ENCODE measurements around the gene RYR1. TPM values are rescaled to one million over a fixed set of nuclear protein-coding genes. Genes with fewer than 3 reads are reported as not detected.
"Not testable (repeated sequence)": the region's sequence is repeated elsewhere in the genome, so short reads cannot be mapped to it uniquely, and the experiment has no call there.

The RYR1 gene
- polyA plus RNA-seq, 6 donors from 2014 or later, result 0.01 to 0.04 (median 0.03) TPM; not detected in 3

DNA sequence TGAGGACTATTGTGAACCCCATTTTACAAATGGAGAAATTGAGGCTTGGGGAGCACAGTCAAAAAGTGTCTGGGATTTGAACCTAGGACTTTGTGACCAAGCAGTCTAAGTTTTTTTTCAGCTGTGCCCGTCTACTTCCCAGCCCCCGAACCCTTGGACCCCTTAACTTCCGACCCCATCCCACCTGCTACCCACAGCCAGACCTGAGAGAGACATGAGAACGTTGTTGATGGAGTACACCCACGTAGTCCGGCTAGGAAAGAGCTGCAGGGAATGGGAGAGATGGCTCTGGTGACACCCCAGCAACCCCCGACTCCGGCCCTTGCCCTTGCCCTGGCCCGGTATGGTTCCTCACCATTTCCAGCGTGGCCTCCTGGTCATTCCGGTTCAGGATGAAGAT, 166.2 kb downstream of the RYR1 start:
- H3K36me3 Mint-ChIP-seq, result peaks cover 0 to 29% of the 10 kb centered on the region in 2 donors
- H3K27ac Mint-ChIP-seq, result no peak overlapping the region
- H3K4me3 Mint-ChIP-seq, result no peak overlapping the region
- H3K9me3 Mint-ChIP-seq, result no peaks in the 10 kb centered on the region
- no peaks in the 10 kb centered on the region for H3K27me3 Mint-ChIP-seq
- peaks cover 2 to 15% (median 5%) of the 10 kb centered on the region in 3 donors for H3K4me1 Mint-ChIP-seq
- ATAC-seq (ENCODE audit: low read depth in 2 of 2), result no peak
- no peak for DNase-seq

DNA sequence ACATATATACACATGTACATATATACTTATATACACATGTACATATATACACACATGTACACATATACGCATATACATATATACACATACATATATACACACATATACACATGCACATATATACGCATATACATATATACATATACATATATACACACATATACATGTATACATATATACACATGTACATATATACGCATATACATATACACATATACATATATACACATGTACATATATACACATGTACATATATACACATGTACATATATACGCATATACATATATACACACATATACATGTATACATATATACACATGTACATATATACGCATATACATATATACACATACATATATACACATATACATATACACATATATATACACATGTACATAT, 169.4 kb downstream of the RYR1 start:
- not testable (repeated sequence) for DNase-seq; H3K27me3 Mint-ChIP-seq; ATAC-seq (ENCODE audit: low read depth in 2 of 2); H3K9me3 Mint-ChIP-seq; H3K27ac Mint-ChIP-seq; H3K4me3 Mint-ChIP-seq
- Mint-ChIP-seq H3K4me1 (peaks cover 2 to 22% (median 11%) of the 10 kb centered on the region in 3 donors), H3K36me3 (peaks cover 0 to 29% of the 10 kb centered on the region in 2 donors)

DNA sequence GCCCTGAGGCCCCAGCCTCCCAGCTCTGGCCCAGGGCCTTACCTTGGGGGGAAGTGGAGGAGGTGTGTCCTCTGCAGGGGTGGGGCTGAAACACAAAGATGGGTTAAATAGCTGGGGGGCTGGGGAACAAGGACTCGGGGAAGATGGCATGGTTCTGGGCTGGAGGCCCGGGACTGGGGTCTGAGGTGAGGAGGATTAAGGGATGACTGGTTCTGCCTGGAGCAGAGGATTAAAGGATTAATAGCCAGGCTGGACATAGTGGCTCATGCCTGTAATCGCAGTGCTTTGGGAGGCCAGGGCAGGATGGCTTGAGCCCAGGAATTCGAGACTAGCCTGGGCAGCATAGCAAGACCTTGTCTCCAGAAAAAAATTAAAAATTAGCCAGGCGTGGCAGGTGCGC, 172.6 kb downstream of the RYR1 start:
- ATAC-seq (ENCODE audit: low read depth in 2 of 2), result no peak
- H3K36me3 Mint-ChIP-seq, result peaks cover 6 to 28% of the 10 kb centered on the region in 2 donors
- H3K27ac Mint-ChIP-seq, result no peak overlapping the region
- H3K4me3 Mint-ChIP-seq, result no peak overlapping the region
- no peak for DNase-seq
- no peaks in the 10 kb centered on the region for H3K27me3 Mint-ChIP-seq
- no peaks in the 10 kb centered on the region for H3K9me3 Mint-ChIP-seq
- peaks cover 2 to 13% (median 12%) of the 10 kb centered on the region in 3 donors for H3K4me1 Mint-ChIP-seq

DNA sequence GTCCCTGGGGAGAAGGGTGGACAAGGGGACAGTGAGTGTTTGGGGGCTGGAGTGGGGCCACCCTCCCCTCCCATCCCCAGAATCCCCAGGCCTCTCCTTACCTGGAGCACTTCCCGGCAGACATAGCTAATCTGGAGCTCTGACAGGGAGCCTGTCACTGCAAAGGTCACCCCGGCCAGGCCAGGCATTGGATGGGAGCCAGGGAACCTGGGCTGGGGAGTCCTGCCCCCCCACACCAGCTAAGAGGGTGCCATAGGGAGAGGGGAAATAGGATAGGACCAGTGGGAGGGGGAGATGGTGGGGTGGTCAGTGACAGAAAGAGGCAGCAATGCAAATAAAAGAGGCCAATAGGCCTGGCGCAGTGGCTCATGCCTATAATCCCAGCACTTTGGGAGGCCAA, 180.8 kb downstream of the RYR1 start:
- peak overlapping the region in 3 of 8 donors; percentile 47 to 80 (median 58) for H3K4me3 Mint-ChIP-seq
- no peak for ATAC-seq (ENCODE audit: low read depth in 2 of 2)
- peaks cover 20 to 42% of the 10 kb centered on the region in 2 donors for H3K36me3 Mint-ChIP-seq
- H3K27me3 Mint-ChIP-seq, result no peaks in the 10 kb centered on the region
- peaks cover 42 to 62% (median 56%) of the 10 kb centered on the region in 3 donors for H3K4me1 Mint-ChIP-seq
- H3K9me3 Mint-ChIP-seq, result no peaks in the 10 kb centered on the region
- no peak for DNase-seq
- peak overlapping the region in 2 of 6 donors; percentile 69 to 97 for H3K27ac Mint-ChIP-seq

DNA sequence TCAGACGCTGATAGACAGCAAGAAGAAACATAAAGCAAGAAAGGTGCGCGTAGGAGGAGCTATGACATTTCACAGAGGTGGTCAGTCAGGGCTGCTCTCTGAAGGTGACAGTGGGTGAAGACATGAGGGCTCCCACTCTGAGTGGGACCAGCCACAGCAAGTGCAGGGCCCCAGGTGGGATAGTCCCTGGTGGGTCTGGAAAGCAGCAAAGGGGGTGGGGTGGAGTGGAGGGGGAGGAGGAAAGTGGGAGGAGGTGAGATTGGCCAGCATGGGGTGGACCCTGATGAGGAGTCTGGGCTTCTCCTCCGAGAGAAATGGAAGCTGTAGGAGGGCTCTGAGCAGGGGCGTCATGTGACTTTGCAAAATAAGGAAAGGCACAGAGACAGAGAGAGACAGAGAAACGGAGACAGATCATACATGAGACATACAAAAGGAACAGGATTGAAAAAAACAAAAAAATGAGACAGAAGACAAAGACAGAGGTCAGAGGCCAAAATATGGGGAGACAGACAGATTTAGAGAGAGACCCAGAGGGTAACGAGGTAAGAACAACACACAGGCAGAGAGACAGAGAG, 181.6 kb downstream of the RYR1 start:
- no peaks in the 10 kb centered on the region for H3K27me3 Mint-ChIP-seq
- H3K36me3 Mint-ChIP-seq, result peaks cover 20 to 36% of the 10 kb centered on the region in 2 donors
- peak overlapping the region in 5 of 6 donors; percentile 56 to 97 (median 80) for H3K27ac Mint-ChIP-seq
- ATAC-seq (ENCODE audit: low read depth in 2 of 2) (no peak), DNase-seq (no peak)
- H3K9me3 Mint-ChIP-seq, result no peaks in the 10 kb centered on the region
- peaks cover 45 to 70% (median 64%) of the 10 kb centered on the region in 3 donors for H3K4me1 Mint-ChIP-seq
- H3K4me3 Mint-ChIP-seq, result peak overlapping the region in 7 of 8 donors; percentile 22 to 97 (median 78)

DNA sequence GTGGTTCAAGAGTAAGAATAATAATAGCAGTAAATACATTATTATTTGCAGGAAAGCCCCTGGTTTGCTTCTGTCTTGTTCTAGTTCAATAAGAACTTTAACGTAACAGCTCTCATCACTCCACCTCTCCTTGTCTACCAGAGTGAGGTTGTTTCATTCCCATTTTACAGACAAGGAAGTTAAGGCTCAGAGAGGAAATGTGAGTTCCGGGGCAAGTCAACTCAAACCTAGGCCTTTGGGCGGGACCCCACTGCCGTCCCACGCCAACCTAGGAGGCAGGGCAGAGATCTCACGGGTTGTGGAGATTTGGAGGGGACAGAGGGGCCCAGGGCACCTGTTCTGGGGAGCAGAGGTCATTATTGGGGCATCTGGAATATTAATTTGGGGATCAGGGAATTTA, 182.8 kb downstream of the RYR1 start:
- peaks cover 13 to 27% of the 10 kb centered on the region in 2 donors for H3K36me3 Mint-ChIP-seq
- ATAC-seq (ENCODE audit: low read depth in 2 of 2), result no peak
- H3K27me3 Mint-ChIP-seq, result no peaks in the 10 kb centered on the region
- no peaks in the 10 kb centered on the region for H3K9me3 Mint-ChIP-seq
- H3K27ac Mint-ChIP-seq, result peak overlapping the region in 4 of 6 donors; percentile 97 to 100 (median 98)
- DNase-seq, result no peak
- peaks cover 44 to 72% (median 68%) of the 10 kb centered on the region in 3 donors for H3K4me1 Mint-ChIP-seq
- peak overlapping the region; percentile 94 to 100 (median 98) for H3K4me3 Mint-ChIP-seq

DNA sequence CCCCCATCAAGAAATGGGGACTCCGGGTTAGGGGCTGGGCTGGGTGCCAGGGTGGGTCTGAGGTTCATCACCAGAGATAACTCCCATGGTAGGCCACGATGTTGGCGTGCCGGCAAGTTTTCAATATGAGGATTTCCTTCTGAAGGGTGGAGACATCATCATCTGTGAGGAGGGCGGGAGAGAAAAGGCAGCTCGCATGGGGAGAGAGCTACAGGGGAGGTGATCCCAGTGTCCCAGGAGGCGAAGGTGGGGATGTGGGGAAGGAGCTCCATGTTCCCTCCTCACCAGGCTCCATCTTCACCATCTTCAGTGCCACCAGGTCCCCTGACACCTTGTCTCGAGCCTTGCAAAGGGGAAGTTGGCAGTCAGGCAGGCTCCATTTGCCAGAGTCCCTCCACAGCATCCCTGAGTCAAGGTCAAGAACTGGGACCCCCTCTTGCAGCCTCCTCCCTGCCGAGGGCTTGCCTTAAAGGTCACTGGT, 183.8 kb downstream of the RYR1 start:
- peak; percentile 53 for DNase-seq
- H3K27me3 Mint-ChIP-seq, result no peaks in the 10 kb centered on the region
- H3K27ac Mint-ChIP-seq, result peak overlapping the region; percentile 86 to 100 (median 96)
- ATAC-seq (ENCODE audit: low read depth in 2 of 2), result peak; percentile 23 to 27
- H3K9me3 Mint-ChIP-seq, result no peaks in the 10 kb centered on the region
- peaks cover 12 to 31% of the 10 kb centered on the region in 2 donors for H3K36me3 Mint-ChIP-seq
- H3K4me1 Mint-ChIP-seq, result peaks cover 43 to 74% (median 74%) of the 10 kb centered on the region in 3 donors
- peak overlapping the region; percentile 94 to 100 (median 98) for H3K4me3 Mint-ChIP-seq

DNA sequence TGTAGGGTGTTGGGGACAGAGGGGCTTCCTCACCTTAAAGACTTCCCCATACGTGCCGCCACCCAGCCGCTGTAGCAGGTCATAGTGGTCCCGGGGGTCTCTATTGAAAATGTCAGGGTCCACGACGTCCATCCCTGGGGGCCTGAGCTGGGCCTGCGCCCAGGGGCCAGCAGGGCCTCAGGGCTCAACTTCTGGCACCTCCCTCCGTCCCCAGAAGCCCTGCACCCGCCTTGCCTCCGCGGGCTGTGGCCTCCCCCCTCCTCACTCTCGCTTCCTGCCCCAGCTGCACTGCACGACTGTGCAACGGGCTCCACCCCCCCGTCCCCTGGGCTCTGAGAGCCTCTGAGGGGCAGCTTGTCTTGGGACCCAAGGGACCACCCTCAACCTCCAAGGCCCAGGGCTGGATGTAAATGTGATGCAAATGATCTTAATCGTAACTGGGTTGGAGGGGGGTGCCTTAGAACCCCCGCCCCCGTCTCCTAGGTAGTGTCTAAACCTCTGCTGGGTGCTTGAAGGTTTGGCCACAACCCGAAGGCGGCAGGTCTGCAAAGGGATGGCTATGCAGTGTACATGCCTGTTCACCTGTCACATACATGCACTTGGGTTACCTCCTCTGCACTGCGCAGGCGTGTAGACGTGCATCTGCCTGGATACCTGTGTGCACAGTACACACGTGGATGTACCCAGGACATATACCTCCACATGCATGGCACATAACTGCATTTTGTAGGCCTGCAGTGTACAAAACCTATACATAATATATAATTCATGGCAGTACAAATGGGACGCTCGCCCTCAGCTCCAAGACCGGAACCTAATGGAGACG, 184.5 kb downstream of the RYR1 start, which contains the start of gene MAP4K1:
Gene MAP4K1 (minus strand): TSS at position 190 of the 826 bp plus-strand sequence. CDS start 58 bp downstream, at position 132.
- DNase-seq (peak; percentile 86), ATAC-seq (ENCODE audit: low read depth in 2 of 2) (peak; percentile 77 to 78)
- Mint-ChIP-seq H3K9me3 (no peaks in the 10 kb centered on the region), H3K4me3 (peak within 1 kb of the TSS; percentile 94 to 100 (median 98)), H3K27me3 (no peaks in the 10 kb centered on the region), H3K4me1 (peaks cover 38 to 74% (median 69%) of the 10 kb centered on the region in 3 donors), H3K27ac (peak within 1 kb of the TSS; percentile 93 to 100 (median 98)), H3K36me3 (peaks cover 9 to 26% of the 10 kb centered on the region in 2 donors)

DNA sequence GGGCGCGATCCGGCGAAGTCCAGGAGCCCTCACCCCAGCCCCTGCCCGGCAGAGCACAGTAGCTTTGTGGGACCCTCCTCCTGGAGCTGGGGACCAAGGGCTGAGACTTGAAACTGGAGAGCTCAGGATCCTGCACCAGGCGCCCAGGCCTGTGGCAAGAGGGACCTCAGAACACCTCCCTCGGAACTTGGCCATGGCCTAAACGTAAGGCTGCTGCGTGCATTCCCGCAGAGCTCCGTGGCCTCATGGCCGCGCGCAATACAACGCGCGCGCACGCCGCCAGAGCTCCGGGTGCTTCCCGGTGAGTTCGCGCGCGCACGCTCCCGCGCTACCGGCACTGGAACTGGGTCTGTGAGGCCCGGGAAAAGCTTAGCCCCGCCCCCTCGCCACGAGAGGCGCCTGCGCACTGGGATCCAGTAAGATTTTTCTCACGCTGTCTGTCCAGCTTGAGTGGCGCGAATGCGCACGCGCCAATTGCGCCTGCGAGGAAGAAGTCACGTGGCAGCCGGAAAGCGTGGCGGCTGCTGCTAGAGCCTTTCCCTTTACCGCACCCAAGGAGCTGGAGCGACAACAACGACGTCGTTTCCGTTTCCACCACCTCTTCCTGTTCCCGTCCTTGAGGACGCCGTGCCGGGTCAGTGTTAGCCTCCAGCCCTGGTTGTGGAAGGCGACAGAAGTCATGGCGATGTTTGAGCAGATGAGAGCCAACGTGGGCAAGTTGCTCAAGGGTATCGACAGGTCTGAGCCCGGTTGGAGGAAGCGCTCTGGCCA, 185.3 kb downstream of the RYR1 start, which contains the start of gene EIF3K:
Gene EIF3K (plus strand): TSS at position 599 of the 771 bp plus-strand sequence. CDS start 81 bp downstream, at position 680.
- Mint-ChIP-seq H3K9me3 (no peaks in the 10 kb centered on the region), H3K4me1 (peaks cover 33 to 66% (median 62%) of the 10 kb centered on the region in 3 donors), H3K27ac (peak within 1 kb of the TSS; percentile 96 to 100 (median 99)), H3K27me3 (no peaks in the 10 kb centered on the region), H3K36me3 (peaks cover 6 to 18% of the 10 kb centered on the region in 2 donors), H3K4me3 (peak within 1 kb of the TSS; percentile 94 to 100 (median 98))
- ATAC-seq (ENCODE audit: low read depth in 2 of 2) (peak; percentile 43 to 49), DNase-seq (peak; percentile 95)

DNA sequence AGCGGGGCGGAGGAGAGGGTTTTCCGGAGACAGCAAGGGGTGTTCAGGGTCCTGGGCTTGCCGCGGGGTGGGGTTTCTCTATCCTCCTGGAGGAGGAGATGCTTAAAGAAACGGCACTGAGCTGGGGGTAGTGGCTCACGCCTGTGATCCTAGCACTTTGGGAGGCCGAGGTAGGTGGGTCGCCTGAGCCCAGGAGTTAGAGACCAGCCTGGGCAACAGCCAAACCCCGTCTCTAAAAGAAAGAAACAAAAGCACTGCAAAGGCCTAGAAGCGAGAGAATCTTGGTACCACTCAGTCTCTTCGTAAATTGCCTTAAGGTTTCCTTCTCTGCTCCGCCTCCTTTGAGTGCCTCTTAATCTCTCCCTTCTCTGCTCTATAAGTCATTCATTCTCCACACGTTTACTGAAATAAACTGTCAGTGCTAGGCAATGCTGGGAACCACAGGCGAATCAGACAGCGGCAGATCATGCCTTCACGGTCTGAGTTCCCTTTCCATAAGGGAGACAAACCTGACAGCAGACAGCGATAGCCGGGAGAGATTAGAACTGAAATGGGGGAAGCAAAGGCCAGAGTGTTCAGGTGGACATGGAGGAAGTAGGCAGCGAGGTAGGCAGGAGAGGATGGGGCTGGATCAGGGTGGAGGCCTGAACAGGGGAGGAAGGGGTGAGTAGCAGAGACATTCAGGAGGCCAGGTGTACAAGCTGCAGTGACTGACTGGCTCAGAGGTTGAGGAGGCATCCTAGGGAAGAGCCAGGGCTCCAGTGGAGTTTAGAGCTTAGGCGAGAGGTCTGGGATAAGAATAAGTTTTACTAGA, 186.1 kb downstream of the RYR1 start:
- ATAC-seq (ENCODE audit: low read depth in 2 of 2) (no peak), DNase-seq (no peak)
- H3K4me3 Mint-ChIP-seq, result peak overlapping the region; percentile 94 to 100 (median 98)
- H3K27ac Mint-ChIP-seq, result peak overlapping the region; percentile 96 to 100 (median 99)
- H3K9me3 Mint-ChIP-seq, result no peaks in the 10 kb centered on the region
- no peaks in the 10 kb centered on the region for H3K27me3 Mint-ChIP-seq
- H3K4me1 Mint-ChIP-seq, result peaks cover 33 to 60% (median 59%) of the 10 kb centered on the region in 3 donors
- H3K36me3 Mint-ChIP-seq, result peaks cover 7 to 18% of the 10 kb centered on the region in 2 donors

DNA sequence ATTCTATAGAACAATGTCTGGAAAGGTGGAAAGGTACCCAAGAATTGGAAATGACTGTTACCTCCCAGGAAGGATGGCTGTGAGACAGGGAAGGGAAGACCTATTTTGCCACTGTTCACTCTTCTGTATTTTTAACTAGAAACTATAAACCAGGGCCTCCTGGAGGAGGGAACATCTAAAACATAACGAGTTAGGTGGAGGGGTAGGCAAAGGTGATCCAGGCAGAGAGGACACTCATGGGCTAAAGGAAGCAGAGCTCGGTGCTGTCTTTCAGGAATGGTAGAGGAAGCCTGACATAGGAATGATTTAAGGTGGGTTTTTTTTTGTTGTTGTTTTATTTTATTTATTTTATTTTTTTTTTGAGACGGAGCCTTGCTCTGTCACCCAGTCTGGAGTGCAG, 191.3 kb downstream of the RYR1 start:
- peaks cover 11 to 13% (median 12%) of the 10 kb centered on the region in 3 donors for H3K4me1 Mint-ChIP-seq
- peak overlapping the region in 1 of 6 donors; percentile 26 for H3K27ac Mint-ChIP-seq
- peaks cover 12 to 41% of the 10 kb centered on the region in 2 donors for H3K36me3 Mint-ChIP-seq
- no peaks in the 10 kb centered on the region for H3K27me3 Mint-ChIP-seq
- no peaks in the 10 kb centered on the region for H3K9me3 Mint-ChIP-seq
- ATAC-seq (ENCODE audit: low read depth in 2 of 2) (no peak), DNase-seq (no peak)
- peak overlapping the region in 1 of 8 donors; percentile 52 for H3K4me3 Mint-ChIP-seq

DNA sequence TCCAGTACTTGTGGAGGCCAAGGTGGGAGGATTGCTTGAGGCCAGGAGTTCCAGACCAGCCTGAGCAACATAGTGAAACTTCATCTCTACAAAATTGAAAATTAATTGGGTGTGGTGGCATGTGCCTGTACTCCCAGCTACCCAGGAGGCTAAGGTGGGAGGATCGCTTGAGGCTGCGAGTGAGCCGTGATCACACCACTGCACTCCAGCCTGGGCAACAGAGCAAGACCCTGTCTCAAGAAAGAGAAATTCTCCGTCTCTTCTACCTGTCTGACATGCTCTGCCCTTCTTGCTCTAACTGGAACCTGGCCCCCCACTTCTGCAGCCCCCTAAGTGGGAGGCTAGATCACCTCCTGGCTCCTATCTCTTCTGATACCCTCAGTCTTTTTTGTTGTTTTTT, 192.9 kb downstream of the RYR1 start:
- no peak for DNase-seq
- H3K4me3 Mint-ChIP-seq, result peak overlapping the region in 1 of 8 donors; percentile 22
- peak overlapping the region in 1 of 6 donors; percentile 37 for H3K27ac Mint-ChIP-seq
- H3K9me3 Mint-ChIP-seq, result no peaks in the 10 kb centered on the region
- H3K36me3 Mint-ChIP-seq, result peaks cover 12 to 41% of the 10 kb centered on the region in 2 donors
- ATAC-seq (ENCODE audit: low read depth in 2 of 2), result no peak
- H3K27me3 Mint-ChIP-seq, result no peaks in the 10 kb centered on the region
- H3K4me1 Mint-ChIP-seq, result peaks cover 5 to 6% (median 5%) of the 10 kb centered on the region in 3 donors

All from naive B cell (primary cell).